ENCODE results near the gene RHBDD1. TPM values are rescaled to one million over a fixed set of nuclear protein-coding genes. Genes with fewer than 3 reads are reported as not detected.

Gene RHBDD1
- total and polyA plus RNA-seq, 2 donors (not counting 3 experiments of a cell fraction or from before 2014, with no cell fraction given) = 6.8 to 19.4 TPM

GRCh38 chr2:226978300-226978699 is 142.4 kb downstream of the RHBDD1 start:
- FAIRE-seq = no peak
- intact Hi-C loops (cut with micrococcal nuclease) = no loop called here
- no peaks in the 10 kb centered on the region for H3K4me1 ChIP-seq (ENCODE audit: control insufficient read depth, extremely low read depth, insufficient read depth, low read length)

More at GRCh38 chr2:226978300-226978699, 142.4 kb downstream of the RHBDD1 start:
- dilution Hi-C loops (cut with MboI; ENCODE audit: extremely low pct_ligation_motif_present, low sequenced_read_pairs) = no loop called here
- H3K36me3 ChIP-seq (ENCODE audit: control insufficient read depth in 2 of 2, extremely low read depth in 1 of 2, insufficient read depth in 2 of 2, low read length in 2 of 2) = no peaks in the 10 kb centered on the region
- H3K79me2 ChIP-seq (ENCODE audit: control insufficient read depth, insufficient read depth, low read length) = no peaks in the 10 kb centered on the region
- no peak overlapping the region for H2AFZ ChIP-seq (ENCODE audit: low read depth, low read length)
- no peak for DNase-seq (ENCODE audit: low read depth, low spot score)
- no peak overlapping the region for H3K9ac ChIP-seq (replicated peaks; ENCODE audit: extremely low read depth, insufficient read depth, low read length)
- CTCF ChIA-PET = no interaction called here
- no peak overlapping the region for H3K27ac ChIP-seq (ENCODE audit: insufficient read depth, low read depth, low read length)
- H3K9me1 ChIP-seq (replicated peaks; ENCODE audit: control insufficient read depth, extremely low read depth, insufficient read depth, low read length) = no peaks in the 10 kb centered on the region
- H3K4me2 ChIP-seq (ENCODE audit: insufficient read depth, low read length) = no peak overlapping the region
- POLR2A ChIA-PET = no interaction called here
- no peaks in the 10 kb centered on the region for H4K20me1 ChIP-seq (replicated peaks; ENCODE audit: control insufficient read depth, extremely low read depth, insufficient read depth, low read length)
- H3K4me3 ChIP-seq (replicated peaks in 1 of 3; ENCODE audit: insufficient read depth in 1 of 3, low read depth in 1 of 3, low read length in 3 of 3) = no peak overlapping the region
- no peaks in the 10 kb centered on the region for H3K9me3 ChIP-seq (replicated peaks; ENCODE audit: control insufficient read depth, insufficient read depth, low read length)
- BruUV-seq (replicated peaks) = no TSS peak
- no peaks in the 10 kb centered on the region for H3K27me3 ChIP-seq (ENCODE audit: control insufficient read depth in 2 of 2, insufficient read depth in 2 of 2, low read length in 2 of 2)
- no peak for TF ChIP-seq JUN (IDR thresholded peaks at IDR 0.05; ENCODE audit: borderline replicate concordance, insufficient read depth, insufficient read length, low read depth)
- no peak for TF ChIP-seq MYC (IDR thresholded peaks at IDR 0.05; ENCODE audit: low read depth, low read length)
- TF ChIP-seq MAX (IDR thresholded peaks at IDR 0.05; ENCODE audit: insufficient read depth, insufficient read length) = no peak
- TF ChIP-seq FOS (IDR thresholded peaks at IDR 0.05; ENCODE audit: borderline replicate concordance, insufficient read depth, low read length) = no peak
- TF ChIP-seq POLR2A (IDR thresholded peaks at IDR 0.05; ENCODE audit: low read depth, low read length) = no peak
- no peak for TF ChIP-seq GATA2 (IDR thresholded peaks at IDR 0.05; ENCODE audit: insufficient read depth, insufficient read length, low read depth, low read length)
- no peak for TF ChIP-seq EZH2 (IDR thresholded peaks at IDR 0.05; ENCODE audit: borderline replicate concordance, low read depth, low read length, severe bottlenecking)
- no peak for TF ChIP-seq CTCF (IDR thresholded peaks at IDR 0.05; ENCODE audit: extremely low read depth in 1 of 2, insufficient read depth in 1 of 2, low read depth in 1 of 2, low read length in 2 of 2)
- no peak for TF ChIP-seq POLR2AphosphoS5 (IDR thresholded peaks at IDR 0.05; ENCODE audit: insufficient read depth, low read depth, low read length)
